Stimulated activated CD8-positive, alpha-beta memory T cell treated with anti-CD3 and anti-CD28 coated beads, Interleukin-12 subunit alpha, Interleukin-12 subunit beta, amount 100 ng/mL, for 24 hours (primary cell): ENCODE measurements around the gene ZGPAT.
"Not testable (repeated sequence)": the region's sequence is repeated elsewhere in the genome, so short reads cannot be mapped to it uniquely, and the experiment has no call there.

Experiments used
- DNase-seq: peaks from one replicate; pipeline ENCODE4 v3.0.0-alpha.2; 2020; ENCODE audit errors: extremely low read depth

Gene ZGPAT

GRCh38 chr20:63702751-63703470 is 4.9 kb upstream of the ZGPAT start:
- DNase-seq, result no peak

GRCh38 chr20:63703471-63703975 is 4.3 kb upstream of the ZGPAT start:
- no peak for DNase-seq

- DNase-seq, result no peak
These were observed 3.7 kb upstream of the ZGPAT start for GRCh38 chr20:63703976-63704748.

- no peak for DNase-seq
These were observed 3.1 kb upstream of the ZGPAT start for GRCh38 chr20:63704749-63705117.

GRCh38 chr20:63705232-63706026 is 2.4 kb upstream of the ZGPAT start:
- no peak for DNase-seq

GRCh38 chr20:63706027-63706695 is 1.7 kb upstream of the ZGPAT start:
- no peak for DNase-seq

GRCh38 chr20:63706852-63707557 is 834 bp upstream of the ZGPAT start:
- no peak for DNase-seq

- no peak for DNase-seq
These were observed 686 bp downstream of the ZGPAT start for GRCh38 chr20:63708301-63709148.

- DNase-seq, result no peak
These were observed 1.3 kb downstream of the ZGPAT start for GRCh38 chr20:63709149-63709527.

- DNase-seq, result no peak
These were observed 3.3 kb downstream of the ZGPAT start for GRCh38 chr20:63711085-63711645.

- no peak for DNase-seq
These were observed 4.4 kb downstream of the ZGPAT start for GRCh38 chr20:63712191-63712590.

- DNase-seq, result no peak
These were observed 7.0 kb downstream of the ZGPAT start for GRCh38 chr20:63714858-63715257.

- DNase-seq, result no peak
These were observed 11.2 kb downstream of the ZGPAT start for GRCh38 chr20:63718996-63719395.

GRCh38 chr20:63722967-63723622 is 15.3 kb downstream of the ZGPAT start:
- DNase-seq, result not testable (repeated sequence)

- not testable (repeated sequence) for DNase-seq
These were observed 22.4 kb downstream of the ZGPAT start for GRCh38 chr20:63730189-63730733.

GRCh38 chr20:63731410-63731809 is 23.6 kb downstream of the ZGPAT start:
- DNase-seq, result no peak

- no peak for DNase-seq
These were observed 24.6 kb downstream of the ZGPAT start for GRCh38 chr20:63732118-63733095.

GRCh38 chr20:63733117-63733516 is 25.3 kb downstream of the ZGPAT start:
- no peak for DNase-seq
